Kasumi-1 (cell line): ENCODE measurements around the gene VSIG8.
A peak's percentile ranks its signal among the peaks of the same experiment; 100 is the strongest.

Experiments used
- DNase-seq, 2 experiments: peaks; one replicate each; lab custom pipeline; 2025; lab: John Stamatoyannopoulos, UW

VSIG8 gene

GRCh38 chr1:159883134-159883533, 20.7 kb upstream of the VSIG8 start:
- no peak for DNase-seq

DNA sequence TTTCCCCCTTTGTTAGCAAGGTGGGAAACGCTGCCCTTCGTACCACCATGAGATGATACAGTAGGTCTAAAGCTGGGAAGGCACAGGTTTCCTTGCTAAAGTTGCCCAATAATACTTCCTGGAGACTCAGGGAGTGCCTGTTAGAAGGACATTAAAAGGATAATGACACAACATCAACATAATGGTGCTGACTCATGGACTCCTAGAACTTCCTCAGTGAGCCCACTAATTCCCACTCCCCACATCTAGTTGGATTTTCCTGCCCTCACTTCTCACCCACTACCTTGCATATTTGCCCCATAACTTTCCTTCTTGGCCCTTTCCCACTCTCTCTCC, 20.0 kb upstream of the VSIG8 start:
- no peak for DNase-seq

- DNase-seq = peak in 1 of 2 experiments; percentile 9
Observed at GRCh38 chr1:159881622-159882526, 19.4 kb upstream of the VSIG8 start.

- DNase-seq = no peak
Observed at GRCh38 chr1:159880430-159880829, 18.0 kb upstream of the VSIG8 start.

DNA sequence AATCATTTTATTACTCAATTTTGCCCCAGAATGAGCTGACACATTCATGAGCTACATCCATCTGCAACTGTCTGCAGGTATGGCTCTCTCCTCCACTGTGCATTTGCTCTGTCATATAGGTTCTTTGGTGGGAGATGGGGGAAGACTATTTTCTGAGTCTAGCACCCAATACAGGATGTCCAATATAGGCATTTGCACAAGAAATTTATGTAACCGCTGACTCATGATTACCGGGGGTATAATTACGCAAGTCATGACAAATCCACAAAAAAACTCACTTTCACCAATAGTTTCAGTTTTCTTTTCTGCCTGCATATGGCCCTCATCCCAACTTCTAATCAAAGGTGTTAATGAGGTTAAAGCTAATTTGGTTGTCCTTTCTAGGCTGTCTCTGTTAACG, 17.5 kb upstream of the VSIG8 start:
- DNase-seq = peak in 1 of 2 experiments; percentile 20

DNA sequence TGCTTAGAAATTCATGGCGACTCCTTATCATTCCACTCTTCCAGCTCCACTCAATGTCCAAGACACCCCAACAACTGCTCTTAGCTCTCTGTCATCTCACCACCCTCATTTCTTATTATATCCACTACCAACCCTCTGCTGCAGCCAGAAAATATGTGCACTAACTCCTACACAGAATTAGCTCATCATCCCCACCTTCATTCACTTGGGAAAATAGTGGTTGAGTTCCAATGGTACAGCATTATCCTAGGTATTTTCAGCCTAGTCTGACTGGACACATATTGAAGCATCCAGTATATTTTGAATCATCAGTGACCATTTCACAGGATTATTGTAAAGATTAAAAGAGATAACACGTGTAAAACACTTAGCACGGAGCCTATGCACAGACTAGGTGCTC, 16.7 kb upstream of the VSIG8 start:
- DNase-seq = no peak

DNA sequence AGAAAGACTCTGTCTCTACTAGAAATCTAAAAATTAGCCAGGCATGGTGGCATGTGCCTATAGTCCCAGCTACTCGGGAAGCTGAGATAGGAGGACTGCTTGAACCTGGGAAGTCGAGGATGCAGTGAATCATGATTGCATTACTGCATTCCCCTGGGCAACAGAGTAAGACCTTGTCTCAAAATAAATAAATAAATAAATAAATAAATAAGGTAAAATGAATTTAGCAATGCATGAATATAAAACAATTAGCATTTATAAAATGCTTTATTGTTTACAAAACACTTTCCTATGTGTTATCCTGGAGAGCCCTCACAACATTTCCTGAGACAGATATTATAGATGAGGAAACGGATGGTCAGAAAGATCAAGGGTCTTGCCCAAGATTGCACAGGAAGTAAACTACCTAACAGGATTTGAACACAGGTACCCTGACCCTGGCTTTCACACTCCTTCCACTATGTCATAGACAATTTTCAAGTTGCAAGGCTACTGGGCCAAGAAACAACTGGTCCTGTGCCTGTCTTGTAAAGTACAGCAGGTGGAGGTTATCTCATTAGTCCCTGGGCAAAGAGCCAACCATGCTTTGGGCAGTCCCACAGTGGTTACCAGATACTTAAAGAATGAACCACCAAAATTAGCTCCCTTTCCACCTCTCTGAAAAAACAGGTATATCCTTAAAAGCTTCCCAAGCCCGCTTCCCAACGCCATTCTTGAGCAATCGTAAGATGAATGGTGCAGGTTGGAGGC, 15.4 kb upstream of the VSIG8 start:
- no peak for DNase-seq

DNA sequence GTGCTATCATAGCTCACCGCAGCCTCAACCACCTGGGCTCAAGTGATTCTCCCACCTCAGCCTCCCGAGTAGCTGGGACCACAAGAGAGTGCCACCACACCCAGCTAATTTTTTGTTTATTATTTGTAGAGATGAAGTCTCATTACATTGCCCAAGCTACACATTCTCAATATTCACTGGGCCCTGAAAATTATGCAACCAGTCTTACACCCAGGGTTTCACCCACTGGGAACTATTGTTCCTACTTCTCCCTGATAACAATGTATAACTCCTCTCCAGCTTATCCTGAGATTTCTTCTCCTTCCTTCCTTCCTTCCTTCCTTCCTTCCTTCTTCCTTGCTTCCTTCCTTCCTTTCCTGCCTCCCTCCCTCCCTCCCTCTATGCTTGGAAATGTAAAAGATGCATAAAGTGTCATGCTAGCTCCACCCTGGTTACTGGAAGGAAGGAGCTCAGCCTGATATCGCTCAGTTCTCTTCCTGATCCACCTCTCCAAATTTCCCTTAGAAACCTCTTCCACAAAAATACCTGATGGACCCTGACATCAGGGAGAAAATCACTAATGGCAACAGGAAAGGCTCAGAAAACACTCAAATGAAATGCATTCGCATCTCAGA, 11.2 kb upstream of the VSIG8 start:
- no peak for DNase-seq

- no peak for DNase-seq
Observed at GRCh38 chr1:159872891-159873290, 10.4 kb upstream of the VSIG8 start.

DNA sequence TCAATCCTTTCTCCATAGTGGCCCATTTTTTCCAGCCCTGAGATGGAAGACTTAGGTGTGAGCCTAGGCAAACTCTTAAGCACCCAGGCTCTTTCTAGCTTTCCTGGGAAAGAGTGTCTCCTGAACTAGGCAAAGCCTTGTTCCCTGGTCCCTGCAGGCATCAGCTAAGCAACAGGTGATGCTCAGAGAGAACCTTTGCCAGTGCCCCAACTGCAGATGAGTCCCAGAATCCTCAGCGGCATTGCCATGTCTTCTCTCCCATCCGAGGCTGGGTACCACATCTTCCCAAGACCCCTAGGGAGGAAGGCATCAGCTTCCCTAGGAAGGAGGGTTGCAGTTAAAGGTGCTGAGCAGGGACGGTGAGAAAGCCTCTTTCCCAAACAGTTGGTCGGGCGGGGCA, 8.2 kb upstream of the VSIG8 start:
- DNase-seq = no peak

DNA sequence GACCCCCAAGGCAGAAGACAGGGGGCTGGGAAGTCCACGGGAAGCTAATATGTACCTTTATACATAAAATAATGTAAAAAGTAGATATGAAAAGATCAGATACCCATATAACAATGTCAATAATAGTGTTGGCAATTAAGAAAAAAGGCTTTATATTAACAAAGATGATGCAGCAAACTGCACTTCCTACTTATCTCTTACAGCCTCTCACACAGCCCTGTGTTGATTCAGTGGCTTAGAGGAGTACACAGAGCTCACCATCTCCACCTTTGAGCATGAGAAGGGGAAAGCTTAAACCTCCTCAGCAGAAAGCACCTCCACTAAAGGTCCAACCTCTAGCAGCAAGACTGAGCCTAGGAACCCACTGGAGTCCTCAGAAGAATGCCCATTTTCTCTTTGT, 7.2 kb upstream of the VSIG8 start:
- no peak for DNase-seq

DNA sequence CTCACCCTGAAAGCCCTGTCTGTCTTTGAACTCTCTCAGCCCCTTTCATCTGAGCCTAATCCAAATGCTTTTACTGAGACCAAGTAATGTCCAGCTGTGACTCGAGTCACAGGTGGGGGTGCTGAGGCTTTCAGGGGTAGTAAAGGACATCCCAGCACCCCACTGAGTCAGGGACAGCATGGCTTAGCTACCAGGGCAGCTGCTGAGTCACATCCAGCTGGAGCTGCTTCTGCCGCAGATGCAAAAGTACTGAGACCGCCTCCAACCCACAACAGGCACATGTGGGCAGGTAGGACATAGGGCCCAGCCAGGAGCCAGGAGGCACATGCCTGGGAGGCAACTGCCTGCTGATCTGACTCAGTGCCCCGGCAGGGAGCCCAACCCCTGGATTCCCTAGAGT, 6.7 kb upstream of the VSIG8 start:
- no peak for DNase-seq

- DNase-seq = no peak
Observed at GRCh38 chr1:159868766-159869165, 6.3 kb upstream of the VSIG8 start.

- DNase-seq = no peak
Observed at GRCh38 chr1:159867664-159868026, 5.2 kb upstream of the VSIG8 start.

- DNase-seq = no peak
Observed at GRCh38 chr1:159866905-159867663, 4.6 kb upstream of the VSIG8 start.

GRCh38 chr1:159866066-159866465, 3.6 kb upstream of the VSIG8 start:
- no peak for DNase-seq

DNA sequence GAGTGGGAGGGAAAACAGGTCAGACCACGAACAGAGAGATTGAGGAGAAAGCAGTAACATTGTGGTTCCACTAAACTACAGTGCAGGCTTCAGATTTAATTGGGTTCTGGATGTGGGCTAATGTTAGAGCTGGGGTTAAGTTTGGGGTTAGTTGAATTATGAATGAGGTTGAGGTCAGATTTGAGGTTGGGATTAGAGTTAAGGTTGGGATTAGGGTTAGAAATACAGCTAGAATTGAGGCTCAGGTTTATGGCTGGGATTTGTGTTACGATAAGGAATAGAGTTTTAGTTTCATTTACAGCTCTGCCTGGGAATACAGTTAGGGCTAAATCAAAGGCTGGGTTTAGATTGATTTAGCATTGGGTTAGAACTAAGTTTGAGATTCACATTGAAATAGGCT, 1.8 kb upstream of the VSIG8 start:
- DNase-seq = no peak

DNA sequence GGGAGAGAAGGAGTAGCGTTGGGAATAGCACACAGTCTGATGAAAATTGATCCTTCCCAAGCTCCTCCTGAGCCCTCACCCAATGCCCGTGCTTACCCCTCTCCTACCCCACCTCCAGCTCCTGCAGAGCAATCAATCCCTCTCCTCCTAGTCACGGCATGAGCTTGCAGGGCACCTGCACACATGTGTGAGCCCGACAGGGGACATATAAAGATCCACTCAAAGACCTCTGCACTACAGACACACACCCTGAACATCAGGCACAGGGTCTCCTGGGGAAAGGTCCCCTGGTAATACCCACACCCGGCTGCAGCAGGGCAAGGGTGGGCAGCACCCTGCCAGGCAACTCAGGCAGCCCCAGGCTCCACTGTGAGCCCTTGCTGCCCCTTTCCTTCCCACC, 426 bp downstream of the VSIG8 start:
- DNase-seq = no peak

GRCh38 chr1:159861218-159861617, 1.2 kb downstream of the VSIG8 start:
- no peak for DNase-seq

- no peak for DNase-seq
Observed at GRCh38 chr1:159860456-159860855, 2.0 kb downstream of the VSIG8 start.

GRCh38 chr1:159859767-159860322, 2.6 kb downstream of the VSIG8 start:
- DNase-seq = no peak

GRCh38 chr1:159857889-159858288, 4.6 kb downstream of the VSIG8 start:
- DNase-seq = no peak
